OCI-LY7 (cell line): ENCODE data around the gene TUBA8. TPM values are rescaled to one million over a fixed set of nuclear protein-coding genes. Genes with fewer than 3 reads are reported as not detected.

Experiments
- BruUV-seq: library from RNA; stranded (reverse); fragments of 400-500 nt; replicated peaks from 2 replicates; lab custom pipeline; 2021; lab: Mats Ljungman, UMichigan
- CTCF ChIA-PET: fragments of 300-600 bp; sonication (Branson Sonifier 250); formaldehyde crosslinking; loops from one replicate; lab custom pipeline; 2022; ENCODE audit warnings: antibody characterized with exemption; ENCODE audit not compliant: unreplicated experiment; lab: Charles Lee
- POLR2A ChIA-PET: fragments of 300-600 bp; sonication (Branson Sonifier 250); formaldehyde crosslinking; loops from one replicate; lab custom pipeline; 2022; ENCODE audit warnings: antibody characterized with exemption; lab: Charles Lee
- DNase-seq: peaks from one replicate; pipeline ENCODE4 v3.0.0-alpha.2; 2015; ENCODE audit warnings: low spot score
- H2AFZ ChIP-seq: fragments of 200-600 bp; sonication (generic), shearing (Covaris generic); 2 replicates; pipeline ENCODE4 v1.6.1; 2014; ENCODE audit warnings: mild to moderate bottlenecking, antibody characterized with exemption, low read length, moderate library complexity
- H3K27ac ChIP-seq: fragments of 200-600 bp; sonication (generic); 2 replicates; pipeline ENCODE4 v1.5.1; 2014; ENCODE audit warnings: mixed run types, low read depth, mild to moderate bottlenecking, moderate library complexity, low read length, inconsistent platforms; ENCODE audit not compliant: poor library complexity, severe bottlenecking
- H3K36me3 ChIP-seq: fragments of 200-600 bp; sonication (generic); 2 replicates; pipeline ENCODE4 v1.6.1; 2014; ENCODE audit warnings: mild to moderate bottlenecking, antibody characterized with exemption, low read length, moderate library complexity, mixed read lengths; ENCODE audit not compliant: insufficient read depth
- H3K4me1 ChIP-seq: fragments of 200-600 bp; sonication (generic); 2 replicates; pipeline ENCODE4 v1.5.1; 2014; ENCODE audit warnings: mild to moderate bottlenecking, low read length; ENCODE audit not compliant: insufficient read depth, poor library complexity, severe bottlenecking
- H3K4me2 ChIP-seq: fragments of 200-600 bp; sonication (generic); 2 replicates; pipeline ENCODE4 v1.6.1; 2014; ENCODE audit warnings: mild to moderate bottlenecking, low read length
- H3K4me3 ChIP-seq: fragments of 200-600 bp; sonication (generic); 2 replicates; pipeline ENCODE4 v1.5.1; 2014; ENCODE audit warnings: mild to moderate bottlenecking, low read depth, low read length; ENCODE audit not compliant: poor library complexity, severe bottlenecking
- H3K79me2 ChIP-seq: fragments of 200-600 bp; sonication (generic); 2 replicates; pipeline ENCODE4 v1.6.1; 2016; ENCODE audit warnings: low read depth, mild to moderate bottlenecking, low read length, moderate library complexity, mixed read lengths; ENCODE audit not compliant: insufficient read depth
- H3K9me2 ChIP-seq: fragments of 200-600 bp; sonication (generic); 2 replicates; pipeline ENCODE4 v1.6.1; 2016; ENCODE audit warnings: mild to moderate bottlenecking, low read length, mixed read lengths; ENCODE audit not compliant: insufficient read depth
- H3K9me3 ChIP-seq: fragments of 200-600 bp; sonication (generic); 2 replicates; pipeline ENCODE4 v1.6.1; 2014; ENCODE audit warnings: mild to moderate bottlenecking, mixed run types, low read length, mixed read lengths
- H4K20me1 ChIP-seq: fragments of 200-600 bp; sonication (generic); 2 replicates; pipeline ENCODE4 v1.6.1; 2014; ENCODE audit warnings: mild to moderate bottlenecking, antibody characterized with exemption, low read length, moderate library complexity, mixed read lengths; ENCODE audit not compliant: insufficient read depth
- CTCF ChIP-seq: fragments of 200-600 bp; sonication (generic); conservative IDR thresholded peaks from 2 replicates; pipeline ENCODE4 v1.5.1; 2014; ENCODE audit warnings: mild to moderate bottlenecking, antibody characterized with exemption, low read length, moderate library complexity, mixed read lengths
- EZH2phosphoT487 ChIP-seq: fragments of 200-600 bp; sonication (generic); IDR thresholded peaks from 2 replicates; pipeline ENCODE4 v1.6.1; 2018; ENCODE audit warnings: low read depth, borderline replicate concordance, mild to moderate bottlenecking, mixed run types, antibody characterized with exemption, low read length, moderate library complexity, mixed read lengths
- intact Hi-C: fragments of 100-400 bp; cut with micrococcal nuclease; formaldehyde crosslinking; loops from one replicate; pipeline ENCODE4 v1.10.0; 2022; ENCODE audit not compliant: unreplicated experiment
- total RNA-seq, 2 experiments: library from RNA; depleted of rRNA in 1 of 2; stranded (reverse); fragments of >200 nt in 1 of 2; shearing (Covaris generic) in 1 of 2; gene quantifications; 2 replicates each; pipeline ENCODE4 v1.2.3, GENCODE V29; 2014 to 2022

TUBA8 gene
- total RNA-seq, 2 experiments from 2014 or later = 1.9 to 2.0 TPM

DNA sequence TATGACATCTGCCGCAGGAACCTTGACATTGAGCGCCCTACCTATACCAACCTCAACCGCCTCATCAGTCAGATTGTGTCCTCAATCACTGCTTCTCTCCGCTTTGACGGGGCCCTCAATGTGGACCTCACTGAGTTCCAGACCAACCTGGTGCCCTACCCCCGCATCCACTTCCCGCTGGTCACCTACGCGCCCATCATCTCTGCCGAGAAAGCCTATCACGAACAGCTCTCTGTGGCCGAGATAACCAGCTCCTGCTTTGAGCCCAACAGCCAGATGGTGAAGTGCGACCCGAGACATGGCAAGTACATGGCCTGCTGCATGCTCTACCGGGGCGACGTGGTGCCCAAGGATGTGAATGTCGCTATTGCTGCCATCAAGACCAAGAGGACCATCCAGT, 16.0 kb downstream of the TUBA8 start:
- Histone ChIP-seq H3K27ac (no peak overlapping the region), H3K4me3 (no peak overlapping the region), H3K79me2 (no peaks in the 10 kb centered on the region), H3K4me2 (no peak overlapping the region), H4K20me1 (no peaks in the 10 kb centered on the region), H3K4me1 (no peaks in the 10 kb centered on the region), H3K9me3 (no peaks in the 10 kb centered on the region), H2AFZ (no peak overlapping the region), H3K36me3 (peaks cover 5% of the 10 kb centered on the region; the same call in 1 of the 2 replicates), H3K9me2 (no peaks in the 10 kb centered on the region)
- no peak for DNase-seq
- CTCF ChIA-PET = no interaction called here
- no peak for TF ChIP-seq EZH2phosphoT487
- TF ChIP-seq CTCF = no peak
- BruUV-seq = no TSS peak
- POLR2A ChIA-PET = no interaction called here
- intact Hi-C loops = no loop called here

DNA sequence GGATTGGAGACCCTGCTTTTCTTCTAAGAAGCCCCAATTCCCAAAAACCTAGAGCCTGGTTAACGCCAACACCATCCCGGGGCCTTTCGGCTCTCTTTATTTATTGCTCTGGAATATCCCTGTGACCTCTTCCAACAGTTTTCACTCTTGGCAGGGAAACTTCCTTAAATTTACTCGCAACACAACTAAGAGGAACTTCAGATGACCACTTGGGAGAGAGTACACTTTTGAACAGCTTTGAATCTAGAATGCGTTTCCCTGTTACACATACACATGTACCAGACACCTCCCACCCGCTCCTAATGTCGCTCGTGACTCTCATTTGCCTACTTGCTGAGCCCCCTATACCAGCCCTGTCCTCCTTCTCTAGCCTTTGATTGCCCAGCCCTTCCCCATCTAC, 19.4 kb downstream of the TUBA8 start:
- POLR2A ChIA-PET = no interaction called here
- intact Hi-C loops = no loop called here

More for the DNA sequence above, 19.4 kb downstream of the TUBA8 start:
- Histone ChIP-seq H3K9me3 (no peaks in the 10 kb centered on the region), H3K4me2 (no peak overlapping the region), H3K36me3 (peaks cover 5% of the 10 kb centered on the region; the same call in 1 of the 2 replicates), H3K79me2 (no peaks in the 10 kb centered on the region), H2AFZ (no peak overlapping the region), H4K20me1 (no peaks in the 10 kb centered on the region), H3K9me2 (no peaks in the 10 kb centered on the region), H3K4me3 (no peak overlapping the region), H3K4me1 (no peaks in the 10 kb centered on the region), H3K27ac (no peak overlapping the region)
- CTCF ChIA-PET = no interaction called here
- no peak for DNase-seq
- TF ChIP-seq EZH2phosphoT487 = no peak
- no peak for TF ChIP-seq CTCF
- BruUV-seq = no TSS peak
